ENCODE measurements around the gene OTOS.

DNA sequence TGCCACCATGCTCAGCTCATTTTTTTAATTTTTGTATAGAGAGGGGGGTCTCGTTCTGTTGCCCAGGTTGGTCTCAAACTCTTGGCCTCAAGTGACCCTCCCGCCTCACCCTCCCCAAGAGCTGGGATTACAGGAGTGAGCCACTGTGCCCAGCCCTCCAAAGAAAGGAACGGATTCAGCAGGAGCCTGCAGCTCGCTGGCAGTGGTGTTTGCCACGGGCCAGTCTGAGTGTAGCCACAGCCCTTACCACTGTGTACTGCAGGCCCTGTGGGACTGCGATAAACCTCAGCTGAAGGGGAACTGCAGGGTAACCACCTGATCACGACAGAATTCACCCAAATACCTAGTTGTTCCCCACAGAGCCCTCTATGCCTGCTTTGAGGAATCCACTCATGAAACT lies 11.1 kb downstream of the OTOS start:
- TF ChIP-seq ZFP3 (CRISPR knock-in tag; IDR thresholded peaks at IDR 0.05) (no peak), RARB (CRISPR knock-in tag; IDR thresholded peaks at IDR 0.05) (no peak), BACH2 (CRISPR knock-in tag; IDR thresholded peaks at IDR 0.05; ENCODE audit: borderline replicate concordance) (no peak), PPARA (CRISPR knock-in tag; IDR thresholded peaks at IDR 0.05; ENCODE audit: borderline replicate concordance) (no peak), ESRRG (CRISPR knock-in tag; IDR thresholded peaks at IDR 0.05) (no peak), ZFP30 (CRISPR knock-in tag; IDR thresholded peaks at IDR 0.05) (no peak), ZNF8 (CRISPR knock-in tag; IDR thresholded peaks at IDR 0.05) (no peak), ZC3H10 (CRISPR knock-in tag; IDR thresholded peaks at IDR 0.05) (no peak), GLIS3 (CRISPR knock-in tag; IDR thresholded peaks at IDR 0.05) (no peak), SNAI2 (CRISPR knock-in tag; IDR thresholded peaks at IDR 0.05) (no peak), TOX (CRISPR knock-in tag; IDR thresholded peaks at IDR 0.05; ENCODE audit: borderline replicate concordance) (no peak)
- TF ChIP-seq, protein P1, sequence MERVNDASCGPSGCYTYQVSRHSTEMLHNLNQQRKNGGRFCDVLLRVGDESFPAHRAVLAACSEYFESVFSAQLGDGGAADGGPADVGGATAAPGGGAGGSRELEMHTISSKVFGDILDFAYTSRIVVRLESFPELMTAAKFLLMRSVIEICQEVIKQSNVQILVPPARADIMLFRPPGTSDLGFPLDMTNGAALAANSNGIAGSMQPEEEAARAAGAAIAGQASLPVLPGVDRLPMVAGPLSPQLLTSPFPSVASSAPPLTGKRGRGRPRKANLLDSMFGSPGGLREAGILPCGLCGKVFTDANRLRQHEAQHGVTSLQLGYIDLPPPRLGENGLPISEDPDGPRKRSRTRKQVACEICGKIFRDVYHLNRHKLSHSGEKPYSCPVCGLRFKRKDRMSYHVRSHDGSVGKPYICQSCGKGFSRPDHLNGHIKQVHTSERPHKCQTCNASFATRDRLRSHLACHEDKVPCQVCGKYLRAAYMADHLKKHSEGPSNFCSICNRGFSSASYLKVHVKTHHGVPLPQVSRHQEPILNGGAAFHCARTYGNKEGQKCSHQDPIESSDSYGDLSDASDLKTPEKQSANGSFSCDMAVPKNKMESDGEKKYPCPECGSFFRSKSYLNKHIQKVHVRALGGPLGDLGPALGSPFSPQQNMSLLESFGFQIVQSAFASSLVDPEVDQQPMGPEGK (CRISPR knock-in tag; IDR thresholded peaks at IDR 0.05; ENCODE audit: borderline replicate concordance), result no peak

Measured in SK-N-SH treated with all-trans-retinoic acid at 6 μM for 48 hours (cell line).